ENCODE results near the gene RAMP3.

- TF ChIP-seq CTCF (IDR thresholded peaks at IDR 0.05) = no peak
- TF ChIP-seq POLR2A (IDR thresholded peaks at IDR 0.05) = no peak
- no peak for TF ChIP-seq EP300 (IDR thresholded peaks at IDR 0.05)
Observed at GRCh38 chr7:45138433-45139267, 18.9 kb upstream of the RAMP3 start.

Measured in suprapubic skin (tissue), 3 donors.